CD8-positive, alpha-beta memory T cell (primary cell): Measurements from ENCODE around the gene EIF2B5. TPM values are rescaled to one million over a fixed set of nuclear protein-coding genes. Genes with fewer than 3 reads are reported as not detected.
A peak's percentile ranks its signal among the peaks of the same experiment; 100 is the strongest.
"Not testable (repeated sequence)": the region's sequence is repeated elsewhere in the genome, so short reads cannot be mapped to it uniquely, and the experiment has no call there.

Experiments
- CTCF ChIA-PET: fragments of 350-600 bp; sonication (Branson Sonifier 250); formaldehyde crosslinking; loops from one replicate; lab custom pipeline; 2021; ENCODE audit warnings: antibody characterized with exemption; lab: Charles Lee
- POLR2A ChIA-PET: fragments of 350-600 bp; sonication (Branson Sonifier 250); formaldehyde crosslinking; loops from one replicate; lab custom pipeline; 2021; ENCODE audit warnings: antibody characterized with exemption; lab: Charles Lee
- DNase-seq, 5 donors: peaks; one replicate each; pipeline versions ENCODE4 v3.0.0 to v3.0.0-alpha.2; 2020 to 2022; ENCODE audit warnings: mixed read lengths in 1 of 5
- H3K27ac ChIP-seq: one replicate; pipeline ENCODE4 v1.7.0; 2013; ENCODE audit warnings: low read depth, mild to moderate bottlenecking, low read length, moderate library complexity
- H3K27me3 ChIP-seq: 2 replicates; pipeline ENCODE4 v1.7.0; 2013; ENCODE audit warnings: low read length, mild to moderate bottlenecking; ENCODE audit not compliant: insufficient read depth, poor library complexity, severe bottlenecking
- H3K36me3 ChIP-seq: 2 replicates; pipeline ENCODE4 v1.7.0; 2013; ENCODE audit warnings: mild to moderate bottlenecking, low read length, moderate library complexity; ENCODE audit not compliant: insufficient read depth
- H3K4me1 ChIP-seq: 2 replicates; pipeline ENCODE4 v1.7.0; 2013; ENCODE audit warnings: mild to moderate bottlenecking, low read length, moderate library complexity; ENCODE audit not compliant: insufficient read depth
- H3K4me3 ChIP-seq: 2 replicates; pipeline ENCODE4 v1.7.0; 2013; ENCODE audit warnings: mild to moderate bottlenecking, low read length
- H3K9me3 ChIP-seq: 2 replicates; pipeline ENCODE4 v1.7.0; 2013; ENCODE audit warnings: mild to moderate bottlenecking, low read length
- H3K27ac Mint-ChIP-seq, 8 donors: one replicate each; pipeline ENCODE4 v1.8.0; 2020 to 2021; ENCODE audit warnings: mixed read lengths in 8 of 8, mild to moderate bottlenecking in 6 of 8, inconsistent platforms in 3 of 8, moderate library complexity in 3 of 8
- H3K27me3 Mint-ChIP-seq, 2 donors: one replicate each; pipeline ENCODE4 v1.8.0; 2020 to 2021; ENCODE audit warnings: mixed read lengths in 2 of 2, mild to moderate bottlenecking in 1 of 2, moderate library complexity in 1 of 2
- H3K36me3 Mint-ChIP-seq, 3 donors: one replicate each; pipeline ENCODE4 v1.8.0; 2020 to 2021; ENCODE audit warnings: mixed read lengths in 3 of 3, inconsistent platforms in 1 of 3, mild to moderate bottlenecking in 1 of 3
- H3K4me1 Mint-ChIP-seq, 3 donors: one replicate each; pipeline ENCODE4 v1.8.0; 2020 to 2021; ENCODE audit warnings: mixed read lengths in 3 of 3, inconsistent platforms in 1 of 3, mild to moderate bottlenecking in 1 of 3
- H3K4me3 Mint-ChIP-seq, 7 donors: one replicate each; pipeline ENCODE4 v1.8.0; 2020 to 2021; ENCODE audit warnings: mixed read lengths in 7 of 7, mild to moderate bottlenecking in 6 of 7, moderate library complexity in 4 of 7, inconsistent platforms in 2 of 7
- H3K9me3 Mint-ChIP-seq, 5 donors: one replicate each; pipeline ENCODE4 v1.8.0; 2020 to 2022; ENCODE audit warnings: mixed read lengths in 5 of 5, mild to moderate bottlenecking in 3 of 5, moderate library complexity in 2 of 5, inconsistent platforms in 1 of 5
- polyA plus RNA-seq: library from polyadenylated mRNA; unstranded; fragments of 300-500 nt; fragmentation: Illumina TruSeq; gene quantifications from one replicate; pipeline ENCODE4 v1.2.3, GENCODE V29; 2021
- total RNA-seq, 2 experiments: library from RNA; stranded (reverse); gene quantifications; one replicate each; pipeline ENCODE4 v1.2.3, GENCODE V29; 2021

Gene EIF2B5
- total and polyA plus RNA-seq, 3 experiments from 2014 or later = 51.6 to 83.9 (median 74.8) TPM

DNA sequence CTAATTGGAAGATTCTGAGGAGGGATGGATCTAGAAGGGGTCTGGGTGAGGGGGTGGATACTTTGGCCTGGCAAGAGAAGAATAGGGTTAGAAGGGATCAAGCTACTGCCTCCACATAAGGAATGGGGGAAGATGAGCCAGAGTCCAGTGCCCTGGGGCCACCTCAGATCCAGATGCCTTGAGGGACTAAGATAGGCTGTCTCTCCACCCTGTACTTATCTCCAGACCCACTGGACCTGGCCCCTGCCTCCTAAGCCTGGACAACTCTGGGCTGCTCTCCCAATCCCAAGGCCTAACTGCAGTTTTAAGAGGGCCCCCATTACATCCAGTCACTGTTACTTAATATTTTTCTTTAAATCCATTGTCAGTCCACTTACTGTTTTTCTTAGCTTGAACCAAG is 22.0 kb downstream of the EIF2B5 start:
- Mint-ChIP-seq H3K9me3 (no peaks in the 10 kb centered on the region), H3K4me1 (peaks cover 30 to 51% (median 40%) of the 10 kb centered on the region in 3 donors), H3K36me3 (peaks cover 0 to 15% (median 5%) of the 10 kb centered on the region in 3 donors), H3K27me3 (no peaks in the 10 kb centered on the region), H3K4me3 (peak overlapping the region; percentile 75 to 99 (median 95)), H3K27ac (peak overlapping the region in 6 of 8 donors; percentile 5 to 88 (median 56))
- DNase-seq = no peak
- POLR2A ChIA-PET = no interaction called here
- H3K4me3 ChIP-seq = peak overlapping the region; percentile 84
- H3K4me1 ChIP-seq = peaks cover 17% of the 10 kb centered on the region
- peak overlapping the region; percentile 70 for H3K27ac ChIP-seq
- no peaks in the 10 kb centered on the region for H3K9me3 ChIP-seq
- H3K36me3 ChIP-seq = no peaks in the 10 kb centered on the region
- CTCF ChIA-PET = interaction anchor here (0.8 to 1.3 kb wide), 5 partner anchors 11 to 93 kb away, joined by 3 to 4 read pairs (median 3); partner anchors contain the start of genes EEF1AKMT4 and EIF2B5
- H3K27me3 ChIP-seq = no peaks in the 10 kb centered on the region

DNA sequence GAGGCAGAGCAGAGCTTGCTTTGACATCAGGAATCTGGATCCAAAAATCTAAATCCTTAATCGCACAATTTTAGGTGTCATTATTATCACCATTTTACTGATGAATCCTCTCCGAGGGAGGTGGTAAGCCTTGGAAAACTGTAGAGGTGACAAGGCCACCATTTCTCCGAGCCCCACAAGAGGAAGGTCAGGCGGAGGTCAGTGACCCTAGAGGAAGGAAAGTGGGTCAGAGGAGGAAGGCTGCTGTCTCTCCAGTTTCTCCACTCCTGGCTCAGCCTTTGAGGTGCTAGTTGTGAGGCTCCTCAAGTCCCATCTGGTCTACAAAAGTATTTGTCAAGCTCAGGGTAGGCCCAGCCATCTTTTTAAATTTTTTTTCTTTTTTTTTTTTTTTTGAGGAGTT is 23.2 kb downstream of the EIF2B5 start:
- H3K4me1 Mint-ChIP-seq = peaks cover 31 to 51% (median 40%) of the 10 kb centered on the region in 3 donors
- H3K4me3 Mint-ChIP-seq = peak overlapping the region in 1 of 7 donors; percentile 28
- no peak overlapping the region for H3K27ac ChIP-seq
- H3K36me3 ChIP-seq = no peaks in the 10 kb centered on the region
- H3K4me3 ChIP-seq = no peak overlapping the region
- H3K36me3 Mint-ChIP-seq = peaks cover 0 to 24% (median 5%) of the 10 kb centered on the region in 3 donors
- no peaks in the 10 kb centered on the region for H3K9me3 ChIP-seq
- no peaks in the 10 kb centered on the region for H3K27me3 ChIP-seq
- H3K27me3 Mint-ChIP-seq = no peaks in the 10 kb centered on the region
- ChIA-PET POLR2A (interaction anchor here (0.7 to 1.2 kb wide), 2 partner anchors 10 to 23 kb away, joined by 4 to 5 read pairs; partner anchors contain the start of gene EIF2B5), CTCF (interaction anchor here (0.9 to 1.3 kb wide), 3 partner anchors 23 to 91 kb away, joined by 3 read pairs; partner anchors contain the start of gene EIF2B5)
- H3K27ac Mint-ChIP-seq = peak overlapping the region in 1 of 8 donors; percentile 50
- H3K9me3 Mint-ChIP-seq = no peaks in the 10 kb centered on the region
- no peak for DNase-seq
- H3K4me1 ChIP-seq = peaks cover 17% of the 10 kb centered on the region

DNA sequence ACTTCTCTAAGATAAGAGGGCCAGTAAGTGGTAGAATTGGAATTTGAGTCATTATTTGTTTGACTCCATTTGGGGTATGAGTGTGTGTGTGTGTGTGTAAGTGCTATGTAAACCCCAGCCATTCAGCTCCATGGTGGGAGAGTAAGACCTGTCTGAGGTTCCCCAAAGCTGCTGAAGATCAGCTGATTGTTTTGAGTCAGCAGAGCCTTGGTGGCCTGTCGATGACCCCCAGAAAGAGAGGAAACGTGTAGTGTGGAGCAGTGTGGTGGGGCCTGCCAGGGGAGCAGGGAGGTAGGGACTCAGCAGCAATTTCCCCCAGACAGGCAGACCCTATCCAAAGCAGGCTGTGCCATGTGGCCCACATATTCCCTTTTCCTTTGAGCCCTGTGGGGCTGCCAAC is 25.3 kb downstream of the EIF2B5 start:
- CTCF ChIA-PET = no interaction called here
- H3K4me1 ChIP-seq = peaks cover 17% of the 10 kb centered on the region
- H3K9me3 ChIP-seq = no peaks in the 10 kb centered on the region
- POLR2A ChIA-PET = no interaction called here
- peak overlapping the region in 1 of 7 donors; percentile 20 for H3K4me3 Mint-ChIP-seq
- peaks cover 34 to 49% (median 40%) of the 10 kb centered on the region in 3 donors for H3K4me1 Mint-ChIP-seq
- H3K4me3 ChIP-seq = no peak overlapping the region
- no peaks in the 10 kb centered on the region for H3K9me3 Mint-ChIP-seq
- no peak for DNase-seq
- H3K27ac ChIP-seq = no peak overlapping the region
- H3K27me3 Mint-ChIP-seq = no peaks in the 10 kb centered on the region
- H3K27ac Mint-ChIP-seq = peak overlapping the region in 1 of 8 donors; percentile 52
- no peaks in the 10 kb centered on the region for H3K27me3 ChIP-seq
- H3K36me3 Mint-ChIP-seq = peaks cover 0 to 43% (median 5%) of the 10 kb centered on the region in 3 donors
- H3K36me3 ChIP-seq = peaks cover 11% of the 10 kb centered on the region

DNA sequence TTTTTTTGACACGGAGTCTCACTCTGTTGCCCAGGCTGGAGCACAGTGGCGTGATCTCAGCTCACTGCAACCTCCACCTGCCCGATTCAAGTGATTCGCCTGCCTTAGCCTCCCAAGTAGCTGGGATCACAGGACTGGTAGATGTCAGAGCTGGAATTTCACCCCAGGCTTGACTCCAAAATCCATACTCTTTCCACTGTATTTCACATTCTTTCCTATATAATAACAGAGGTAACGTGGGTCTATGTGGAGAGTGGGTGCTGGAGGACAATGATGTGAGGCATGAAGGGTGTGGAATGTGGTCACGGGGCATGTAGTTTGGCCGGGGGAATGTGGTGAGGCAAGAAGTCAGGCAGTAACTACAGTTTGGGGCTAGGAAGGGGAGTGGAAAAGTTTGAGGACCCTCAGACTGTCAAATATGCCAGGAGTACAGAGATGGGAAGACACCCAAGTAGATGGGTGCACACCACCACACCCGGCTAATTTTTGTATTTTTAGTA is 27.5 kb downstream of the EIF2B5 start:
- H3K27me3 Mint-ChIP-seq, H3K27me3 ChIP-seq, H3K4me3 Mint-ChIP-seq, H3K9me3 ChIP-seq, H3K4me1 ChIP-seq, H3K27ac Mint-ChIP-seq, DNase-seq, H3K27ac ChIP-seq, POLR2A ChIA-PET, H3K4me3 ChIP-seq, CTCF ChIA-PET, H3K9me3 Mint-ChIP-seq: not testable (repeated sequence)
- H3K36me3 ChIP-seq = peaks cover 24% of the 10 kb centered on the region
- H3K36me3 Mint-ChIP-seq = peaks cover 0 to 59% (median 5%) of the 10 kb centered on the region in 3 donors
- H3K4me1 Mint-ChIP-seq = peaks cover 17 to 29% (median 20%) of the 10 kb centered on the region in 3 donors

DNA sequence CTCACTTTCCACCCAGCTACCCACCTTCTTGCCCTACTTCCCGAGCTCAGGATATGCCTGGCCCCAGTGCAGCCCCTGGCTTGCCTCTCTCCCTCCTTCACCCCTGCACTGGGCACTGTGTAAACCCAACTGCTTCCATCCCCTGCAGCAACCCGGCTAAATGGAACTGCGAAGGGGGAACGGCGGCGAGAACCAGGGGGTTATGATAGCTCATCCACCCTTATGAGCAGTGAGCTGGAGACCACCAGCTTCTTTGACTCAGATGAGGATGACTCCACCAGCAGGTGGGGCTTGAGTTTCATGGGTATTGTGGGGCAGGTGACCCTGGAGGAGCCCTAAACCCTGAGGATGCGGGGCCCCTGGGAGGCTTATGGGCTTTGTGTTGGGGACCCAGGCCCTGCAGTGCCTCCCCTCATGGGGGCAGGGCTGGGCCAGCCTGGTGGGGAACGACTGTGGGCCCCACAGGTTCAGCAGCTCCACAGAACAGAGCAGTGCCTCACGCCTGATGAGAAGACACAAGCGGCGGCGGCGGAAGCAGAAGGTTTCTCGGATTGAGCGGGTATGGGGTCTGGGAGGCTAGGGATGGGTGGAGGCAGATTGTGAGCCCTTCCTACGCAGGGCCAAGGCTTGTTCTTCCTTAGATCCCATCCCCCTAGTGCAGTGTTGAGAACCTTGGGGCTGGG is 29.6 kb downstream of the EIF2B5 start:
- POLR2A ChIA-PET = no interaction called here
- peaks cover 28% of the 10 kb centered on the region for H3K36me3 ChIP-seq

DNA sequence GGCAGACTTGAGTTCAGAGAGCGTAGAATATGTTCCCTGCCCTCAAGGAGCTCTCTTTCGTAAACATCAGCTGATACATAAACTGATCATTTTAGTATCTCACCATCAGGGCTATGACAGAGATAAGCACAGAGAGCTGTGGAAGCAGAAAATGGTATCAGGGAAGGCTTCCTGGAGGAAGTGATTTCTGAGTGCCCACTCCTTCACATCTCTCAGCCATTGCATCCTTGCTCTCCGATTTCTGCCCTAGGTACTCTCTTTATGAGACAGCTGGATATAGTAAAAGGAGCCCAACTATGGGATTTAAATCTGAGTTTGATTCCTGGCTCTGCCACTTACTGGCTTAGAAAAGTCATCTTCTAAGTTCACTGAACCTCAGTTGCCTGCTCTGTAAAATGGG is 30.4 kb downstream of the EIF2B5 start:
- Histone ChIP-seq H3K9me3 (no peaks in the 10 kb centered on the region), H3K27me3 (no peaks in the 10 kb centered on the region), H3K4me3 (no peak overlapping the region), H3K36me3 (peaks cover 28% of the 10 kb centered on the region), H3K27ac (no peak overlapping the region), H3K4me1 (no peaks in the 10 kb centered on the region)
- Mint-ChIP-seq H3K36me3 (peaks cover 0 to 72% (median 4%) of the 10 kb centered on the region in 3 donors), H3K9me3 (no peaks in the 10 kb centered on the region), H3K4me1 (peaks cover 6 to 11% (median 9%) of the 10 kb centered on the region in 3 donors), H3K27me3 (no peaks in the 10 kb centered on the region), H3K4me3 (no peak overlapping the region), H3K27ac (no peak overlapping the region)
- no peak for DNase-seq
- POLR2A ChIA-PET = no interaction called here
- CTCF ChIA-PET = interaction anchor here (1.5 kb wide), 1 partner anchor 10 kb away, joined by 4 read pairs; the partner anchor contains the start of gene DVL3

More for the DNA sequence above, 29.6 kb downstream of the EIF2B5 start:
- Histone ChIP-seq H3K4me3 (no peak overlapping the region), H3K9me3 (no peaks in the 10 kb centered on the region), H3K27ac (no peak overlapping the region), H3K27me3 (no peaks in the 10 kb centered on the region), H3K4me1 (no peaks in the 10 kb centered on the region)
- Mint-ChIP-seq H3K9me3 (no peaks in the 10 kb centered on the region), H3K27me3 (no peaks in the 10 kb centered on the region), H3K27ac (peak overlapping the region in 1 of 8 donors; percentile 63), H3K4me3 (no peak overlapping the region), H3K4me1 (peaks cover 11 to 16% (median 11%) of the 10 kb centered on the region in 3 donors), H3K36me3 (peaks cover 0 to 72% (median 4%) of the 10 kb centered on the region in 3 donors)
- CTCF ChIA-PET = interaction anchor here (1.5 kb wide), 1 partner anchor 9 kb away, joined by 4 read pairs; the partner anchor contains the start of gene DVL3
- no peak for DNase-seq

DNA sequence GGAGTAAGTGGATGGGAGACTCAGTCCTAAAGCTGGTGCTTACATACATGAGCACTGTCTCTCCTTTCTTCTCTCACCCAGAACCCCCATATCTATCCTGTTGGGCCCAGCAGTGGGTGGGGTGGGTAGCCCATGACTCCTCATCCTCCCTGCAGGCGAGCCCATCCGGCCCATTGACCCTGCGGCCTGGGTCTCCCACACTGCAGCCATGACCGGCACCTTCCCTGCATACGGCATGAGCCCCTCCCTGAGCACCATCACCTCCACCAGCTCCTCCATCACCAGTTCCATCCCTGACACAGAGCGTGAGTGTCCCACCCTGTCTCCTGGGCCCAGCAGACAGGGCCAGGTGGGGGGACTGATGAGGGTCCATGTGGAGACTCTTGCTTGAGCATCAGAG is 31.5 kb downstream of the EIF2B5 start:
- H3K4me1 ChIP-seq = no peaks in the 10 kb centered on the region
- no peaks in the 10 kb centered on the region for H3K9me3 ChIP-seq
- Mint-ChIP-seq H3K27me3 (no peaks in the 10 kb centered on the region), H3K9me3 (no peaks in the 10 kb centered on the region), H3K4me3 (no peak overlapping the region), H3K36me3 (peaks cover 0 to 80% (median under 1%) of the 10 kb centered on the region in 3 donors), H3K27ac (no peak overlapping the region), H3K4me1 (peaks cover 1 to 6% (median 4%) of the 10 kb centered on the region in 3 donors)
- H3K4me3 ChIP-seq = no peak overlapping the region
- ChIA-PET POLR2A (no interaction called here), CTCF (no interaction called here)
- H3K27ac ChIP-seq = no peak overlapping the region
- H3K27me3 ChIP-seq = no peaks in the 10 kb centered on the region
- H3K36me3 ChIP-seq = peaks cover 28% of the 10 kb centered on the region
- DNase-seq = no peak

DNA sequence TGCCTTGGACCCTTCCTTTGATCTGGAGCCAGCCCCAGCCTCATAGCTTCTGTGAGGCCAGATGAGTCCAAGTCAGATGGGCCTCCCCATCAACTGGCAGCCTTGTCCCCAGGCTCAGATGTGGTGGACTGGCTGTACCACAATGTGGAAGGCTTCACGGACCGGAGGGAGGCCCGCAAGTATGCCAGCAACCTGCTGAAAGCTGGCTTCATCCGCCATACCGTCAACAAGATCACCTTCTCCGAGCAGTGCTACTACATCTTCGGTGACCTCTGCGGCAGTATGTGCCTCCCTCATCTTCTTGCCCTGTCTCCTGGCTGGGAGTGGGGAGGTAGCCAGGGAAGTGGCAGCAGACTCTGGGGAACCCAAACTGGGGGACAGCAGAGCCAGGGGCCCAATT is 32.6 kb downstream of the EIF2B5 start:
- POLR2A ChIA-PET = no interaction called here
- Histone ChIP-seq H3K4me3 (no peak overlapping the region), H3K9me3 (no peaks in the 10 kb centered on the region), H3K27ac (no peak overlapping the region), H3K36me3 (peaks cover 28% of the 10 kb centered on the region), H3K27me3 (no peaks in the 10 kb centered on the region), H3K4me1 (no peaks in the 10 kb centered on the region)
- H3K4me1 Mint-ChIP-seq = peaks cover 0 to 4% (median 2%) of the 10 kb centered on the region in 3 donors
- H3K27ac Mint-ChIP-seq = peak overlapping the region in 1 of 8 donors; percentile 22
- H3K27me3 Mint-ChIP-seq = no peaks in the 10 kb centered on the region
- CTCF ChIA-PET = no interaction called here
- H3K4me3 Mint-ChIP-seq = no peak overlapping the region
- no peak for DNase-seq
- peaks cover 0 to 75% (median 0%) of the 10 kb centered on the region in 3 donors for H3K36me3 Mint-ChIP-seq
- no peaks in the 10 kb centered on the region for H3K9me3 Mint-ChIP-seq
